Endothelial cell of umbilical vein (primary cell): Measurements from ENCODE around the gene RIPK4. TPM values are rescaled to one million over a fixed set of nuclear protein-coding genes. Genes with fewer than 3 reads are reported as not detected.

Experiments
- BruUV-seq: library from RNA; stranded (reverse); fragments of 400-500 nt; replicated peaks from 2 replicates; lab custom pipeline; 2021; lab: Mats Ljungman, UMichigan
- CTCF ChIA-PET: fragments of 300-600, 350-600 bp; sonication (Branson Sonifier 250); formaldehyde crosslinking; loops from one replicate; lab custom pipeline; 2021; ENCODE audit warnings: antibody characterized with exemption, inconsistent platforms; lab: Charles Lee
- POLR2A ChIA-PET: fragments of 300-600, 350-600 bp; sonication (Branson Sonifier 250); formaldehyde crosslinking; loops from one replicate; lab custom pipeline; 2021; ENCODE audit warnings: antibody characterized with exemption, inconsistent platforms; lab: Charles Lee
- DNase-seq: peaks from one replicate; pipeline ENCODE4 v3.0.0-alpha.2; 2011; ENCODE audit warnings: low read depth, low spot score
- FAIRE-seq: peaks from 2 replicates; lab custom pipeline; 2011; peaks lifted over from hg19 to GRCh38; lab: Jason Lieb, UNC
- H2AFZ ChIP-seq: 2 replicates; pipeline ENCODE4 v1.6.0; 2012; ENCODE audit warnings: low read depth, low read length, control low read depth, inconsistent platforms
- H3K27ac ChIP-seq: 2 replicates; pipeline ENCODE4 v1.5.1; 2011; ENCODE audit warnings: low read depth, mild to moderate bottlenecking, control low read depth, low read length, moderate library complexity; ENCODE audit not compliant: insufficient read depth
- H3K27me3 ChIP-seq, 2 experiments: 2 replicates each; pipeline versions ENCODE4 v1.6.0 to v1.6.1; 2011; ENCODE audit warnings: low read length in 2 of 2, mixed read lengths in 1 of 2; ENCODE audit not compliant: control insufficient read depth in 2 of 2, insufficient read depth in 2 of 2
- H3K36me3 ChIP-seq, 2 experiments: 2 replicates in 1 of 2; 3 replicates in 1 of 2; pipeline ENCODE4 v1.5.1; 2011; ENCODE audit warnings: low read length in 2 of 2, mild to moderate bottlenecking in 1 of 2, moderate library complexity in 1 of 2; ENCODE audit not compliant: control insufficient read depth in 2 of 2, insufficient read depth in 2 of 2; ENCODE audit errors: extremely low read depth in 1 of 2
- H3K4me1 ChIP-seq: 3 replicates; pipeline ENCODE4 v1.5.1; 2011; ENCODE audit warnings: mild to moderate bottlenecking, low read length; ENCODE audit not compliant: control insufficient read depth, insufficient read depth; ENCODE audit errors: extremely low read depth
- H3K4me2 ChIP-seq: 2 replicates; pipeline ENCODE4 v1.6.1; 2011; ENCODE audit warnings: low read length, control low read depth, mixed read lengths; ENCODE audit not compliant: insufficient read depth
- H3K4me3 ChIP-seq, 3 experiments: fragments of 200-600 bp in 1 of 3; sonication (generic), shearing (Covaris generic) in 1 of 3; replicated peaks in 1 of 3; 2 replicates each; pipeline ENCODE4 v1.5.1; 2011 to 2016; ENCODE audit warnings: control low read depth in 3 of 3, low read length in 3 of 3, mild to moderate bottlenecking in 2 of 3, inconsistent platforms in 1 of 3, low read depth in 1 of 3, moderate library complexity in 1 of 3; ENCODE audit not compliant: insufficient read depth in 1 of 3
- H3K79me2 ChIP-seq: 2 replicates; pipeline ENCODE4 v1.6.0; 2012; ENCODE audit warnings: low read length, inconsistent platforms; ENCODE audit not compliant: control insufficient read depth, insufficient read depth
- H3K9ac ChIP-seq: replicated peaks from 2 replicates; pipeline ENCODE3; 2011; ENCODE audit warnings: low read length, control low read depth; ENCODE audit not compliant: insufficient read depth; ENCODE audit errors: extremely low read depth
- H3K9me1 ChIP-seq: replicated peaks from 3 replicates; pipeline ENCODE4 v1.6.0; 2011; ENCODE audit warnings: mild to moderate bottlenecking, low read length; ENCODE audit not compliant: control insufficient read depth, insufficient read depth; ENCODE audit errors: extremely low read depth
- H3K9me3 ChIP-seq: replicated peaks from 2 replicates; pipeline ENCODE4 v1.5.1; 2012; ENCODE audit warnings: low read length, inconsistent platforms; ENCODE audit not compliant: control insufficient read depth, insufficient read depth
- H4K20me1 ChIP-seq: replicated peaks from 2 replicates; pipeline ENCODE3; 2011; ENCODE audit warnings: mild to moderate bottlenecking, low read length; ENCODE audit not compliant: control insufficient read depth, insufficient read depth; ENCODE audit errors: extremely low read depth
- CTCF ChIP-seq, 2 donors: IDR thresholded peaks; 1 replicate in 1 of 2; 2 replicates in 1 of 2; pipeline ENCODE4 v1.5.1; 2011; ENCODE audit warnings: low read length in 2 of 2, mild to moderate bottlenecking in 2 of 2, moderate library complexity in 2 of 2, control low read depth in 1 of 2, inconsistent platforms in 1 of 2, low read depth in 1 of 2; ENCODE audit not compliant: insufficient read depth in 1 of 2; ENCODE audit errors: extremely low read depth in 1 of 2
- EZH2 ChIP-seq: IDR thresholded peaks from 2 replicates; pipeline ENCODE4 v1.6.1; 2012; ENCODE audit warnings: borderline replicate concordance, low read depth, mild to moderate bottlenecking, moderate library complexity, low read length, inconsistent platforms; ENCODE audit not compliant: severe bottlenecking
- FOS ChIP-seq: IDR thresholded peaks from 2 replicates; pipeline ENCODE4 v1.6.1; 2011; ENCODE audit warnings: mild to moderate bottlenecking, low read length, moderate library complexity, borderline replicate concordance; ENCODE audit not compliant: insufficient read depth
- GATA2 ChIP-seq: IDR thresholded peaks from 2 replicates; pipeline ENCODE4 v1.7.0; 2011; ENCODE audit warnings: low read depth, mild to moderate bottlenecking, moderate library complexity, mixed read lengths, low read length; ENCODE audit not compliant: insufficient read length, insufficient read depth
- JUN ChIP-seq: IDR thresholded peaks from 2 replicates; pipeline ENCODE4 v1.6.1; 2011; ENCODE audit warnings: borderline replicate concordance, low read depth; ENCODE audit not compliant: insufficient read length, insufficient read depth
- MAX ChIP-seq: IDR thresholded peaks from 2 replicates; pipeline ENCODE4 v1.6.1; 2011; ENCODE audit not compliant: insufficient read depth, insufficient read length
- MYC ChIP-seq: IDR thresholded peaks from one replicate; pipeline ENCODE4 v1.6.1; 2011; ENCODE audit warnings: mild to moderate bottlenecking, low read depth, low read length
- POLR2A ChIP-seq: IDR thresholded peaks from 2 replicates; pipeline ENCODE4 v1.6.1; 2012; ENCODE audit warnings: low read depth, mild to moderate bottlenecking, control low read depth, low read length
- POLR2AphosphoS5 ChIP-seq: IDR thresholded peaks from 2 replicates; pipeline ENCODE4 v1.6.1; 2012; ENCODE audit warnings: low read depth, mild to moderate bottlenecking, control low read depth, low read length, moderate library complexity; ENCODE audit not compliant: insufficient read depth
- dilution Hi-C: fragments of 300-500 bp; cut with MboI; formaldehyde crosslinking; loops from one replicate; pipeline ENCODE4 v1.15.0; 2019; ENCODE audit warnings: low sequenced_read_pairs; ENCODE audit not compliant: extremely low pct_ligation_motif_present
- intact Hi-C: fragments of 100-400 bp; cut with micrococcal nuclease; formaldehyde crosslinking; loops from one replicate; pipeline ENCODE4 v1.10.0; 2022
- polyA plus RNA-seq, 4 experiments: library from polyadenylated mRNA; depleted of rRNA in 3 of 4; stranded (reverse) in 3 of 4; unstranded in 1 of 4; fragments of >200 nt; gene quantifications; 2 replicates each; pipeline versions ENCODE4 v1.2.1 to v1.2.3, GENCODE V29; 2011 to 2012; ENCODE audit warnings: missing spikeins in 1 of 4
- total RNA-seq: library from RNA; stranded (reverse); gene quantifications from 2 replicates; pipeline ENCODE4 v1.2.3, GENCODE V29; 2021

RIPK4 gene
- total and polyA plus RNA-seq, 2 donors (not counting 3 experiments of a cell fraction or from before 2014, with no cell fraction given), result not detected

GRCh38 chr21:41726630-41726969, 40.3 kb downstream of the RIPK4 start:
- POLR2A ChIA-PET, result no interaction called here
- TF ChIP-seq MYC (no peak), MAX (no peak), GATA2 (no peak), CTCF (IDR thresholded peaks at IDR 0.05; ENCODE audit: extremely low read depth in 1 of 2, insufficient read depth in 1 of 2, low read depth in 1 of 2, low read length in 2 of 2) (no peak), EZH2 (no peak), POLR2A (no peak), FOS (no peak), POLR2AphosphoS5 (no peak), JUN (no peak)

More at GRCh38 chr21:41726630-41726969, 40.3 kb downstream of the RIPK4 start:
- intact Hi-C loops (no loop called here), dilution Hi-C loops (no loop called here)
- Histone ChIP-seq H3K79me2 (no peaks in the 10 kb centered on the region), H2AFZ (no peak overlapping the region), H3K9ac (no peak overlapping the region), H4K20me1 (no peaks in the 10 kb centered on the region), H3K36me3 (no peaks in the 10 kb centered on the region), H3K4me1 (no peaks in the 10 kb centered on the region), H3K4me2 (no peak overlapping the region), H3K4me3 (no peak overlapping the region), H3K27me3 (peaks cover 18 to 20% of the 10 kb centered on the region in 2 experiments), H3K27ac (no peak overlapping the region), H3K9me1 (no peaks in the 10 kb centered on the region), H3K9me3 (no peaks in the 10 kb centered on the region)
- BruUV-seq, result no TSS peak
- CTCF ChIA-PET, result no interaction called here
- no peak for DNase-seq
- no peak for FAIRE-seq
